ENCODE data around the gene DEAF1.
A peak's percentile ranks its signal among the peaks of the same experiment; 100 is the strongest.
"Not testable (repeated sequence)": the region's sequence is repeated elsewhere in the genome, so short reads cannot be mapped to it uniquely, and the experiment has no call there.

Gene DEAF1

DNA sequence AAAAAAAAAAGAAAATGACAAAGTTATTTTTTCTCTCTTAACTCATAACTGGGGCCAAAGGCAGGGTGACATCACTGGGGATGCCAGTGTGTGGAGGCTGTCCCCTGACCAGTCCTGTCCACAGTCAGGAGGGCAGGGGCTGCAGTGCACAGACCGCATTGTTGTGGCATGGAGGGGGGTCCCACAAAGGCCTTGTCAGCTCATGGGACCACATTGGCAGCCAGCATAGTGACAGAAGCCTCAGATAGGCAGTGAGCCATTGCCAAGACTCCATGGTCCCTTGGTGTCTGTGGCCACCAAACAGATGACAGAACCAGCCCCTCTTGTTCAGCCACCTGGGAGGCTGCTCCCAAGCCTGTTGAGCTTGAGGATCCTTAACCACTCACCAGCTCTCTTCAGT, 4.7 kb upstream of the DEAF1 start:
- no peak for DNase-seq

DNA sequence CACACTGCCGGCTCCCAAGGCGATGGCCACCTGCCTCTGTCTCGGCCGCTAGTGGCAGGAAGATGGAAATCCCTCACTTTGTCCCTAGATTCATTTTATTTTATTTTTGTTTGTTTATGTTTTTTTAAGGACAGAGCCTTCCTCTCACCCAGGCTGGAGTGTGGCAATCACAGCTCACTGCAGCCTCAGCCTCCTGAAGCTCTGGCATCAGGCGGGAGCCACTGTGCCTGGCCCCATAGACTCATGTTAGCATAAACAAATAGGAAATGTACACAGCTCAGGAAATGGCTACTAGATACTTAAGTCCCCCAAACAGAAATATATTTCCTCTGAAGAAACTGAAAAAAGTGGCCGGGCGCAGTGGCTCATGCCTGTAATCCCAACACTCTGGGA, 4.1 kb upstream of the DEAF1 start:
- DNase-seq = no peak

DNA sequence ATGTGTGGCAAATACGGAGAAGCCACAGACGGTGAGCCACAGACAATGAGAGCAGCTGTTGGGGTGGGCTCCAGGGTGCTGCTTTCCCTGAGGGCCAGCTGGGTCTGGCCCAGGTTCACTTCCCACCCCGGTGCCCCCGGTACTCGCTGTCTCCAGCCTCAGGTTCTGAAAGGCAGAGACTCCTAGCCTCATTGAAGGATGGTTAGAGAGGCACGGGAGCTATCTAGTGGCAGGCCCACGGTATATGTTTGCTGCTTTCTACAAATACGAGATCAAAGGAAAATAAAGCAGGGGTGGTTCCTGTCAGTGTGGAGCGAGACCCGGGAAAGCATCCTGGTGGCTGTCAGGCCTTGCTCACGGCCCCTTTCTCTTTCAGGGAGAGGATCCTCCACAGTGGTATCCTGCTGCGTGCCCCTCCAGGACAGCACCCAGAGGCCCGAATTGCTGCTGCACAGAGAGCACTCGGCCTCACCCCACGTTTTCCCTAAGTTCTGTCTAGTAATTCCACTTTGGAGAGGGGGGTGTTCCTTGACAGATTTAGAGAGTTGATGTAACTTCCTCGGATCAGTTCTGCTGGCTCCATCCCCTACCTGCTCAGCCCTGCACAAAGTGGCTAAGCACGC, 3.6 kb upstream of the DEAF1 start:
- no peak for DNase-seq

DNA sequence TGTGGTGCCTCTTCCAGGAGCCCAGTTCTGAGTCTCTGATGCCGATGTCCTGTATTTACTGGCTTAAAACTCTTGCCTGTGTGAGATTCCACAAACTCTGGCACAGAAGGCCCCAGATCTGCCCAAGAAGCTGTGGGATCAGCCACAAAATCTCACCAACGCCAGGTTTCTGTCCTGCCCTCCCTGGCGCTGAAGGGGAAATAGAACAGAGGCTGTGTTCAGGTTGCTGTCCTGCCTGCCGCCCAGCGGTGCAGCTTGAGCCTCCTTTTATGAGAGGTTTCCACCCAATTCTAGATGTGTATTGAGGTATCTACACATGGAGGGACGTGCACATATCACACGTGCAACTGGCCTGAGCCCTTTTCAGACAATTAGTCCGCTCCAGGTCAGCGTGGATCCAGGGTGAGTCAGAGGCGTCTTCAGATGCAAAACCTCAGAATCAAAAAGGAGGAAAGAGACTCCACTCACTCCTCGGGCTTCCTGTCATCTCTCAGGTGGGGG, 2.8 kb upstream of the DEAF1 start:
- no peak for DNase-seq

DNA sequence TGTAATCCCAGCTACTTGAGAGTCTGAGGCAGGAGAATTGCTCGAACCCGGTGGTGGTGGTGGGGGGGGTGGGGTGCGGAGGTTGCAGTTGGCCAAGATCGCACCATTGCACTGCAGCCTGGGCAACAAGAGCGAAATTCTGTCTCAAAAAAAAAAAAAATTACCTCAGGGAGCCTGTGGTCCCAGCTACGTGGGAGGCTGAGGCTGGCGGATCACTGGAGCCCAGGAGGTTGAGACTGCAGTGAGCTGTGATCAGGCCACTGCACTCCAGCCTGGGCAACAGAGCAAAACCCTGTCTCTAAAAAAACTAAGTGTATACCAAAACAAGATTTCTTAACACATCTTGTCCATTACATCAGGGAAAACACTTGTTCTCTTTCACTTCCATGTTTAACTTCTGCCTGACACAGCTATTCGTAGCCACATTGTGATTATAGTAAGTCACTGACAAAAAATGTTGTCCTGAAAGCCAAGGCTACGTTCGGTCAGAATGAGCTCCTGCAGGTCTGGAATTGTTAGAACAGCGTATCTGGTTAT, 2.0 kb upstream of the DEAF1 start:
- no peak for DNase-seq

DNA sequence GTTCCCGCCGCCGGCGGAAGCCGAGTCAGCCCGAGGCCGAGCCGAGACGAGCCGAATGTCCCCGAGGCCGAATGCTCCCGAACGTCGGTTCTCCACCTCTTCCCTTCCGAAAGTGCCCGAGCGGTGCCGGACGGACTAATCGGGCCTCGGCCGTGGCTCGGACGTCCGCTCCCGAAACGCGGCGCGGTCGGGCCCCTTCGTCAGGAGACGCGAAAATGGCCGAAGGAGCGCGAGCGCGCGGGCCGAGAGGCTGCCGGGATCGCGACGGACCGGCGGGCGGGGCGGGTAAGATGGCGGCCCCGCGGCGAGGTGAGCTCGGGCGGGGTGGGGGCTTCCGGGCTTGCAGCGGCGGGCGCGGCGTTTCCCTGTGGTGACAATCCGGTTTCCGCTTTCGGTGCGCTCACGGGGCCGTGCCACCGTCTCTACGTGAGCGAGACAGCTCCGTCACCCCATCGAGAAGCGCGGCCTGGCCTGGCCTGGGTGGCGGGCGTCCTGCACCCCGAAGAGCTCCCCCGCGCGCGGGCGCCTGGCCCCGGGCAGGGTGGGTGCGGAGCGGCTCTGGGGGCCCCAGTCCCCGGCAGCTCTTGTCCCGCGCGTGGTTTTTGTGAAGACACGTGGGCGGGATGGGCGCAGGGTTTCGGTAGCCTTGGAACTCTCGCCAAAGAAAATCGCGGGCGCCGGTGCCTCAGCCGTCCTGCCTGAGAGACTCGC, 671 bp upstream of the DEAF1 start, which contains the start of gene TMEM80:
Gene TMEM80, plus strand, starts transcription at position 279 of the 711 bp plus-strand sequence. Its CDS starts 12 bp downstream, at position 291.
- peak; percentile 99 for DNase-seq

DNA sequence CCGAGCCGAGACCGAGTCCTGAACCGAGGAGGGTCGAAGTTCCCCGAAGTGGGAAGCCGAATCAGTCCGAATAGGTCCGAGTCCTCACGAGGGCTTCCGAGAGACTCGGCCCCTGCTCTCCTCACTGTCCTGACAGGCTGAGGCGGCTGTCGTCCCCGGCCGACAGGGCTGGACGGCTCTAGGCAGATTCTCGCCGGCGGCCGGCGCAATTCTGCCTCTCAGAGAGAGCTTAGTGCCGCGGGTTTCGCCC, 191 bp upstream of the DEAF1 start:
- no peak for DNase-seq

DNA sequence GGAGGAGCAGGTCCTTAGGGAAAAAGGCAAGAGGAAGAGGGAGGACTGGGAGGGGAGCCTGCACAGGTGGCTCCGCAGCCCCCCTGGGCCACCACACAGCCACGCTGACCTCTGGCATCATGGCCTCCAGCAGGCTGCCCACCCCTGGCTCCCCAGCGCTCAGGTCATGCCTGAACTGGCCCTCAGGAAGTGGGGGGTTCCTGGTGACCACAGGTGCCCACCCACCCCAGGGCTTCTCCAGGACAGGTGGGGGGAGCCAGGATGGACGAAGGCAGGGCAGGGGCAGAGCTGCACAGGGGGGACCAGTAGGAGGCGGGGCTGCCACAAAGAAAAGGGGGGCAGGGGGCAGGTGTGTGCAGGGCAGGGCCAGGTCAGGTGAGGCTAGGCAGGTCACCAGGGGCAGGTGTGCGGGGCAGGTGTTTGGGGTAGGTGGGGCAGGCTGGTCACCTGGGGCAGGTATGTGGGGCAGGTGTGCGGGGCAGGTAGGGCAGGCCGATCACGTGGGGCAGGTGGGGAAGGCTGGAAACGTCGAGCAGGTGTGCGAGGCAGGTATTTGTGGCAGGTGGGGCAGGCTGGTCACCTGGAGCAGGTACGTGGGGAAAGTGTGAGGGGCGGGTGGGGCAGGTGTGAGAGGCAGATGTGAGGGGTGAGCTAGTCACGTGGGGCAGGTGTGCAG, 997 bp downstream of the DEAF1 start:
- no peak for DNase-seq

DNA sequence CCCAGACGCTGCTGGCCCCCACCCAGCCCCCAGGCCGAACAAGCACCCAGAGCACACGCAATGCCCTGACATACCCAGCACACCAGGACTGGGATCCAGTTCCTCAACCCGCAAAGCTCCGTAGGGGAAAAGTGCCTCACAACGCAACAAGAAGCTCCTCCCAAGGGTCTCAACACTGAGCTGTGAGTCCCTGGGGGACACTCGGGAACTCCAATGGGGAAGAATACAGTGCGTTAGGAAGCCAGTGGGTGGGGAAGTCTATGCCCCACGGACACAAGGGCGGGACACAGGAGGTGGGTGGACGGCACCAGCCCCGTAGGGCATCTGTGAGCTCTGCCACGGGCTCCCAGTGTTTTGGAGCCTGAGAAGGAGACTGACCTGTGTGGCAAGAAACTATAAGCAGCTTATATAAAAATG, 1.6 kb downstream of the DEAF1 start:
- peak in 1 of 2 experiments; percentile 40 for DNase-seq

DNA sequence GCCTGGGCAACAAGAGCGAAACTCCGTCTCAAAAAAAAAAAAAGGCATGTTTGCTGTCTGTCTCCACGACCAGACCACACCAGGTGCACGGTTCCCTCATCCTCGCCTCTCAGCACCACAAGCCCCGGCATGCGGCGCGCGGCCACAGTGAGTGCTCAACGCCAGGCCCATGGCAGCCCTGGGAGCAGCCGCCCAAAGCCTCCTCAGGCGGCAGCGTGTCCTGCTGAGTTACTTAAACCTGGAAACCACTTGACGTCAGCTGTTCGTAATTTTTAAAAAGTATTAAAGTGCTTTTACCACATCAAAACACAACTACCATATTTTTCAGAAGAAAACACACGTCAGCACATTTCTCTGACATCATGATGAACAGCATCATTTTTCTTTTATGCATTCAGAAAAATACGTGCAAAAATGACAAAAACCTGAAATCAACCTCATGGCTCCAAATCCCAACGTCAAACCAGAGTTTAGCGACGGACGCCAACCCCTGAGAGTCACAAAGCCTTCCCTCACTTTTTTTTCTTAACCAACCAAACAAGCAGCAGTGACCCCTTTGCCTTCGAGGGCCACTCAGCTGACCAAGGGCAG, 2.1 kb downstream of the DEAF1 start:
- DNase-seq = peak in 1 of 2 experiments; percentile 35

DNA sequence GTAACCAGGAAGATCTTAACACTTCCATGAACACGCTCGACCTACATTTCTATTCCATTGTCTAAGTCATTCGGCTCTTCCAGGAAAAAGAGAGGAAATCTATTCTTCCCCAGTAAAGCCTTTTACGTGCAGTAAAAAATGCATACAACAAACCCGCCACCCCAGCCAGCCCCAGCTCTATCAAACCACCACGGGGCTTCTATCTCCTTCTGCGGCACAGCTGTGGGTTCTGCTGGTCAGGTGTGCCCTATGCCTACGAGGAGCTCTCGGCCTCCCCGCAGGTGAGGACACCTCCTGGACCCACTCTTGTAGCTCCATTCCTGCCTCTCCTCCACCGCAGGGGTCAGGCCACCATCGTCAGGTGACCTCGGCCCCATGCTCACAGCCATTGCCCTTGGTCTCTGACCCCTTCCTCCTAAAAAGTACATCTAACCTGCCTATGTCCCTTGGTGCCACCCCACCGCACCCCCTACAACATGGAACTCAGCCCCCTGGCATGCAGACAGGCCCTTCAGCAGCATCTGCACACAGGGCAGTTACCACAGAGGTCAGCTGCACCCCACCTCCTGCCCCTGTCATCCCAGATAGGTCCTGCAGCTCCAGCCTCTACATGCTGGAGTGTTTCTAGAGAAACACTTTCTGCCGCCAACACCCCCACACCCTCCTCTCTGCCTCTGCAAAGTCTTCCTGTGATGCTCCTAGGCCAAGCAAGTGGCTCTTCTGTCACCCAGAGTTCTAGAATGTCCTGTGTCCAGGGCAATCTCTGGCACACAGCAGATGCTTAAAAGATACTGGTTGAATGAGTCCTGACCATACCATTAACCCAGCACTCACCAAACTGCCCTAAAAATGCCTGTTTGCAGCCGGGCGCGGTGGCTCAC, 3.1 kb downstream of the DEAF1 start:
- no peak for DNase-seq

DNA sequence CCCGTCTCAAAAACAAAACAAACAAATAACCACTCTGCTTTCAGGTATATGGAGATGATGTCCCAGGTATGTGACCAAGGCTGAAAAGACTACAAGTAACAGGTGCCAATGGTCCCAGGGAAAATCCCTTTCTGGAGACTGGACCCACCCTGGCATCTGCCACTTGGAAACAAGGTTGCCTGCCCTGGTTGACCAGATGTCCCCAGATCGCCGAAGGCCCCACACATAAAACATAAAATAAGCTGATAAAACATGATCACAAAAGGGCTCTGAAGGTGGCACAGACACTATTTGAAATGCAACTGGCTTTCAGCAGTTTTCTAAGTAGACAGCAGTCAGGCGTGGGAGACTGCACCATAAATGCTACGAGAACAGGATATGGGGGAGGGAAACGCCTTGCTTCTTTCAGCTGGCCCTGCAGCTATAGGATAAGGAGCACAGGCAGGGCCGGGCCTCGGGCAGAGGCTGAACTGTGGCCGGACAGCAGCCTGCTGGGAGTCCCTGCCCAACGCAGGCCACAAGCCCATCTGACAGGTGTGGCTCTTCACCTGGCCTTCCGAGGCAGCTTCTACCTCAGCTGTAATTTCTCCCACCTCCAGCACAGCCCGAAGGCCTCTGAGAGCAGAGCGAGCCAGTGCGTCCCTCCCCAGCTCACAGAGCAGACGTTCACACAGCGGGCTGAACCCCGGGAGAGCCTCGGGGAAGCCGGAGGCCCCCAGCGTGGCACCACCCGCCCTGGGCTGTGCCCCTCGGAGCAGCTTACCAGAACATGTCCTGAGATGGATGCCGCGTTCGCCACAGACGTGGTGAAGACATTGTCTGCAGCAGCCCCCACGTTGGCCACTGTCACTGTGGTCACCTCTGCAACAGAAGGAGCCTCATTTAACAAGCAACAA, 4.0 kb downstream of the DEAF1 start:
- no peak for DNase-seq

DNA sequence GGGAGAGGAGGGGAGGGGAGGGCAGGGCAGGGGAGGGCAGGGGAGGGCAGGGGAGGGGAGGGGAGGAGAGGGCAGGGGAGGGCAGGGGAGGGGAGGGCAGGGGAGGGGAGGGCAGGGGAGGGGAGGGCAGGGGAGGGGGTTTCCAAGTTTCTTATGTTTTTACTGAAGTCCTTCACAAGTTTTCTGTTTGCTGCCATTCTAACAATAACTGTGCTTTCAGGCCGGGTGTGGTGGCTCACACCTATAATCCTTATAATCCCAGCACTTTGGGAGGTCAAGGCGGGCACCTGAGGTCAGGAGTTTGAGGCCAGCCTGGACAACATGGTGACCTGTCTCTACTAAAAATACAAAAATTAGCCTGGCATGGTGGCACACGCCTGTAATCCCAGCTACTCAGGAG, 4.8 kb downstream of the DEAF1 start:
- DNase-seq = not testable (repeated sequence)

DNA sequence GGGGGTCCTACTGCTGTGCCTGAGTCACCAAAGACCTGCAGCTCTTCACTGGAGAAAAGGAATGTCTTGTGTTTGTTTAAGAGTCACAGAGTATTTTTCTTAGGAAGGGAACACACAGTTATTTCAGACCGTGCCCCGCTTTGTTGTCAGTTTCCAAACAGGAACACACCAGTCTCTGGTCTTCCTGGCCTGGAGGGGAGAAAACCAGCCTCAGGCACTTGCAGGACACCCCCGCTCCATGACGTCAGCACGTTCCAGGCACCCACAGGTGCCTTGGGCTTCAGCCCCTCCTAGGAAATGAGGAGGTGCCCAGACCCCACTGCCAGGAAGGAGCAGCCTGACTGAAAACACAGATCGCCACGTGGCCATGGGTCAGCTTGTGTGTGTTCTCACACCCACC, 5.4 kb downstream of the DEAF1 start:
- DNase-seq = no peak

DNA sequence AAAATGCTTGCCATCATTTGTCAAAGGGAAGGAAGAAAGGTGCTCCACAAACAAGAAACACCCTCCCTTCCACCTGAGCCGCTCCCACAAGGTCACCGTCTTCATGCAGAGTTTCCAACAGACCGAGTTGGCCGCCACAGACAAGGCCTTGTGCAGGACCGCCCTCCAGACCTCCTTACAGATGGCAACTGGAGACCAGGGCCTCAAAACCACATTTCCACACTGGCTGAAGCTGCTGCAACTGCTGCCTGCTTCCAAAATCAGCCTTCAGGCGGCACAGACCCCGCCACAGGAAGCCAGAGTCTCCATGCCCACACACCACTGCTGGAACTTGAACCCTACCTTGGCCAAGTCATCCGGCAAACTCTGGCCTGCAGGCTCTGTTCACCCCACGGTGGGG, 6.3 kb downstream of the DEAF1 start:
- no peak for DNase-seq

DNA sequence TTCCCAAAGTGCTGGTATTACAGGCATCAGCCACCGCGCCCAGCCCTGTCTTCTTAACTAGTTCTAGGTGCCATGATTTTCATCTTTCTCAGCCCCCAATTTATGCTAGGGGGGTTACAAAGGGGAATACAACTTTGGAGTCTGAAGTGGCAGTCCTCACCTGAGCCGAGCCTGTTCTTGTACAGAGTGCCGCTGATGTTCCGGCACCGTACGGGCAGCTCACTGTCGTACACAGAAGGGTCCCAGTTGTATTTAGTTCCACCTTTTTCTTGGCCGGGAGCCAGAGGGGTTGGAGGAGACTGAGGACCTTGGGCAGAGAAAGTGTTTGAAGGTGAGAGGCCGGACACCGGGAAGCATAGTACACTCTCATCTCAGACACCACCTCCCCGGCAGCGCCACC, 7.3 kb downstream of the DEAF1 start:
- no peak for DNase-seq

DNA sequence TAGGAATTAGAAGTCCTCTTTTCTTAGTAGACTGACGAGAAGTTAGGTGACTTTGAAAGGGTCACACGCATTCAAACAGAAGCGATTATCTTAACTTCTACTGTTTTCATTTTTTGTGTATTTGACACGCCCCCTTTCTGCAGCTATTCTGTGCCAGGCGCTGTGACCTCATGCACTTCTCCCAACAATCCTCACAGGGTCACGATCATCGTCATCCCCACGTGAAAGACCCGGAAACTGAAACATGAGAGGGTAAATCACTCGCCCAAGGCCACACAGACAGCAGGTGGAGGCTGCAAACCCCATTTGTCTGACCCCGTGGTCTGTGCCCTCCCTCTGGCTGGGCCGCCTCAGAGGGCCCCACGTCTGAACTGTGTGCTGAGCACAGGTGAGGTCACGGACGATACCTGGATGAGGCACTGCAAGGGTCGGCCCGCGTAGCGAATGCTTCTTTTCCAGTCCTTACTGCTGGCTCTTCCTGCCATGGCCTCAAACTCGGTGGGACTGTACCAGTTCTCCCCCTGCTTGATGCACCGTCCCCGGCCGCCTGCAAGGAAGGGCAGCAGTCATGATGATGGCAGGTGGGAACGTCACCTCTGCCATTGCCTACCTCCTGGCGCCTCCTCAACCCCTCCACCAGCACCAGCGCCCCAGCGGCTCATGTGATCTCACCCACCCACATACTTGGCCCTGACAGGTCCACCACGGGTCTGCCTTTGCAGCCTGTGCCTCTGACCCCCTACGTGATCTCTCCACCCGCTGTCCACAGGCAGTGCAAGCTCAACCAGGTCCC, 8.4 kb downstream of the DEAF1 start:
- no peak for DNase-seq

DNA sequence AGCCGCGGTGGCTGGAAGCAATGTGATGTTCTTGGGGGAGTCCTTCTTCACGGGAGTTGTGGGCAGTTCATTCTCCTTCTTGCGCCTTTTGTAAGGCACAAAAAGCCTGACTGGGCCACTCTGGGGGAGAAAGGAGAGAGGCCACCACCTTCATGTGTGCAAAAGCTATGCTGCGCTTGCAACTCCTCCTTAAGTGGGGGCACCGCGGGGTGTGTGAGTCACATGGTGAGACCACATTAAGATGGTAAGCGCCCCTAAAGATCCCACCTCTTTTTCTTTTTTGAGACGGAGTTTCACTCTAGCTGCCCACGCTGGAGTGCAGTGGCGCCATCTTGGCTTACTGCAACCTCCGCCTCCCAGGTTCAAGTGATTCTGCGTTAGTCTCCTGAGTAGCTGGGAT, 14.1 kb downstream of the DEAF1 start:
- peak; percentile 46 to 51 for DNase-seq

DNA sequence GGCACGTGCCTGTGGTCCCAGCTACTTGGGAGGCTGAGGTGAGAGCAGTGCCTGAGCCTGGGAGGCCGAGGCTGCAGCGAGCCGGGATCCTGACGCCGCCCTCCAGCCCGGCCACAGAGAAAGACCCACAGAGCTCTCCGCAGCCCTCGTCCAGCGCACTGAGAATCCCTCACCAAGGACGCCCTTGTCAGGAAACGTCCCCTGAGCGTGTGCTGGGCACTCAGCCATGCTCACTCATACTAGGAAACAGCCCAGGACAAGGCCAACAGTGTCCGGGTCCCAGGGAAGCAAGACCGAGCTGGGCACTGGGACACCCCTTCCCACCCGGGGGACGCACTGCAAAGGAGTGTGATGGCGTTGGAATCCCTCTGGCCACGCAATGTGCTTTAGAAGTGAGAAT, 14.5 kb downstream of the DEAF1 start:
- no peak for DNase-seq
